Thyroid gland (tissue), 4 donors: ENCODE results near the gene FAIM2.

ENCODE experiments used
- CTCF ChIP-seq, 6 experiments: fragments of 200-600 bp in 3 of 6; fragments of 450-650 bp in 3 of 6; sonication (generic) in 3 of 6; IDR thresholded peaks; one replicate each; pipeline ENCODE4 v1.5.1; 2016 to 2019; ENCODE audit warnings: antibody characterized with exemption in 6 of 6, mild to moderate bottlenecking in 2 of 6, inconsistent platforms in 1 of 6, moderate library complexity in 1 of 6
- POLR2A ChIP-seq, 2 donors: fragments of 450-650 bp; IDR thresholded peaks; one replicate each; pipeline ENCODE4 v1.6.1; 2017; ENCODE audit warnings: antibody characterized with exemption in 2 of 2, mild to moderate bottlenecking in 2 of 2, moderate library complexity in 1 of 2

GRCh38 chr12:49925433-49926204 is 21.9 kb upstream of the FAIM2 start:
- TF ChIP-seq CTCF (IDR thresholded peaks at IDR 0.05) (no peak), POLR2A (IDR thresholded peaks at IDR 0.05) (no peak)
